K562 (cell line): ENCODE results near the gene RNASEH1. TPM values are rescaled to one million over a fixed set of nuclear protein-coding genes. Genes with fewer than 3 reads are reported as not detected.
A peak's percentile ranks its signal among the peaks of the same experiment; 100 is the strongest.

Experiments used
- polyA plus RNA-seq, 8 experiments: library from polyadenylated mRNA; depleted of rRNA in 4 of 8; stranded (reverse) in 5 of 8; unstranded in 3 of 8; fragments of >200 nt; fragmentation: Nextera tagmentation in 2 of 8; fragmentation: Illumina TruSeq in 1 of 8; extraction: Ambion mirVana in 2 of 8; extraction: Trizol in 1 of 8; gene quantifications; 2 replicates each; pipeline versions ENCODE4 v1.2.1 to v1.2.3, GENCODE V29; 2011 to 2014; ENCODE audit warnings: inconsistent platforms in 1 of 8, missing spikeins in 1 of 8
- total RNA-seq, 7 experiments: library from RNA; depleted of rRNA in 6 of 7; stranded (reverse); fragments of >200 nt in 6 of 7; fragmentation: Illumina TruSeq in 2 of 7; extraction: Trizol in 2 of 7; gene quantifications; 2 replicates each; pipeline versions ENCODE4 v1.2.1 to v1.2.3, GENCODE V29; 2011 to 2021; ENCODE audit warnings: low replicate concordance in 1 of 7
- TF ChIP-seq, protein P1 (sequence below), 2 experiments: fragments of 150-350 bp in 1 of 2; IDR thresholded peaks; 2 replicates each; pipeline ENCODE4 v1.6.1; 2012 to 2016; ENCODE audit warnings: low read depth in 2 of 2, low read length in 2 of 2, mild to moderate bottlenecking in 1 of 2, moderate library complexity in 1 of 2
- TF ChIP-seq, protein P2 (sequence below), 2 experiments: IDR thresholded peaks; 2 replicates each; pipeline ENCODE4 v1.6.1; 2011; ENCODE audit warnings: borderline replicate concordance in 1 of 2, control low read depth in 1 of 2, low read depth in 1 of 2, low read length in 1 of 2, mild to moderate bottlenecking in 1 of 2, mixed read lengths in 1 of 2, moderate library complexity in 1 of 2; ENCODE audit not compliant: insufficient read depth in 1 of 2, insufficient read length in 1 of 2, poor library complexity in 1 of 2, severe bottlenecking in 1 of 2; ENCODE audit errors: extremely low read depth in 1 of 2
- TF ChIP-seq, protein P3 (sequence below): sonication (generic); formaldehyde crosslinking; IDR thresholded peaks from 2 replicates; pipeline ENCODE4 v1.8.1; 2023; ENCODE audit warnings: missing genetic modification reagents, mild to moderate bottlenecking, borderline replicate concordance

Gene RNASEH1
- total and polyA plus RNA-seq, 9 of the 15 experiments (the other 6 are each of a cell fraction or from before 2014, with no cell fraction given): 25.7 to 47.5 (median 42.8) TPM

DNA sequence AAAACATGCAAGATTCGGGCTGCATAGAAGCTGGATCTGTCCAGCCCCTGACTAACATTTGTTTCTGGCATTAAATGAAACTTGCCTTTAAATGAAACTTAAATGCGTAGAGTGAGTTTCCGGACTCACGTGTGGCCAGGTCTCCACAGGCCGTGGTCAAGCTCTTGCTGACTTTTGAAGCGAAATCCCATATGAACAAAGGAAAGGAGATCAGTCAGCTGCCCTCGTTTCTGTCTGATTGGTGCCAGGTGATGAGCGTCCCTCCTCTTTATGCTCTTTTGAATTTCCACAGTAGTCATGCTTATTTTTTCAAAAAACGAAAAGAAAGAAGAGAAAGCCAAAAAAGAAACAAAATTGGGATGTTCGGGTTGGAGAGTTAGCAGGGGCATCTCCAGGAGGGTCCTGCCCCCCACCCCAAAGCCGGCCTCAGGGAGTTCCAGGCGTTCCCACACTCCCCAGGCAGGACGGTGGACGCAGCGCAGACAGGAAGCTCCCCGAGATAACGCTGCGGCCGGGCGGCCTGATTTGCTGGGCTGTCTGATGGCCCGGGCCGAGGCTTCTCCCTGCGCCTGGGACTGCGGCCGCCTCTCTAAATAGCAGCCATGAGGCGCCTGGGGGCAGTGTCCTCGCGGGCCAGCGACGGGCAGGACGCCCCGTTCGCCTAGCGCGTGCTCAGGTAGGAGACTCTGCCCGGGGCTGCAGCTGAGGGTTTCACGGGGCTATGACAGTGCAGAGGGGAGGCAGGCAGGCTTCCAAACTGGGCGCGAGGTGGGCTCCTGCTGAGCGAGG is 36.6 kb upstream of the RNASEH1 start, which contains the start of gene COLEC11 (continued):
- TF ChIP-seq, protein P1, sequence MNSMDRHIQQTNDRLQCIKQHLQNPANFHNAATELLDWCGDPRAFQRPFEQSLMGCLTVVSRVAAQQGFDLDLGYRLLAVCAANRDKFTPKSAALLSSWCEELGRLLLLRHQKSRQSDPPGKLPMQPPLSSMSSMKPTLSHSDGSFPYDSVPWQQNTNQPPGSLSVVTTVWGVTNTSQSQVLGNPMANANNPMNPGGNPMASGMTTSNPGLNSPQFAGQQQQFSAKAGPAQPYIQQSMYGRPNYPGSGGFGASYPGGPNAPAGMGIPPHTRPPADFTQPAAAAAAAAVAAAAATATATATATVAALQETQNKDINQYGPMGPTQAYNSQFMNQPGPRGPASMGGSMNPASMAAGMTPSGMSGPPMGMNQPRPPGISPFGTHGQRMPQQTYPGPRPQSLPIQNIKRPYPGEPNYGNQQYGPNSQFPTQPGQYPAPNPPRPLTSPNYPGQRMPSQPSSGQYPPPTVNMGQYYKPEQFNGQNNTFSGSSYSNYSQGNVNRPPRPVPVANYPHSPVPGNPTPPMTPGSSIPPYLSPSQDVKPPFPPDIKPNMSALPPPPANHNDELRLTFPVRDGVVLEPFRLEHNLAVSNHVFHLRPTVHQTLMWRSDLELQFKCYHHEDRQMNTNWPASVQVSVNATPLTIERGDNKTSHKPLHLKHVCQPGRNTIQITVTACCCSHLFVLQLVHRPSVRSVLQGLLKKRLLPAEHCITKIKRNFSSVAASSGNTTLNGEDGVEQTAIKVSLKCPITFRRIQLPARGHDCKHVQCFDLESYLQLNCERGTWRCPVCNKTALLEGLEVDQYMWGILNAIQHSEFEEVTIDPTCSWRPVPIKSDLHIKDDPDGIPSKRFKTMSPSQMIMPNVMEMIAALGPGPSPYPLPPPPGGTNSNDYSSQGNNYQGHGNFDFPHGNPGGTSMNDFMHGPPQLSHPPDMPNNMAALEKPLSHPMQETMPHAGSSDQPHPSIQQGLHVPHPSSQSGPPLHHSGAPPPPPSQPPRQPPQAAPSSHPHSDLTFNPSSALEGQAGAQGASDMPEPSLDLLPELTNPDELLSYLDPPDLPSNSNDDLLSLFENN (IDR thresholded peaks at IDR 0.05; ENCODE audit: low read depth in 2 of 2, low read length in 2 of 2): no peak
- TF ChIP-seq, protein P2, sequence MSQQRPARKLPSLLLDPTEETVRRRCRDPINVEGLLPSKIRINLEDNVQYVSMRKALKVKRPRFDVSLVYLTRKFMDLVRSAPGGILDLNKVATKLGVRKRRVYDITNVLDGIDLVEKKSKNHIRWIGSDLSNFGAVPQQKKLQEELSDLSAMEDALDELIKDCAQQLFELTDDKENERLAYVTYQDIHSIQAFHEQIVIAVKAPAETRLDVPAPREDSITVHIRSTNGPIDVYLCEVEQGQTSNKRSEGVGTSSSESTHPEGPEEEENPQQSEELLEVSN (IDR thresholded peaks at IDR 0.05; ENCODE audit: borderline replicate concordance in 1 of 2, extremely low read depth in 1 of 2, insufficient read depth in 1 of 2, insufficient read length in 1 of 2, low read depth in 1 of 2, low read length in 1 of 2, poor library complexity in 1 of 2, severe bottlenecking in 1 of 2): peak in 1 of 2 experiments; percentile 80
- TF ChIP-seq, protein P3, sequence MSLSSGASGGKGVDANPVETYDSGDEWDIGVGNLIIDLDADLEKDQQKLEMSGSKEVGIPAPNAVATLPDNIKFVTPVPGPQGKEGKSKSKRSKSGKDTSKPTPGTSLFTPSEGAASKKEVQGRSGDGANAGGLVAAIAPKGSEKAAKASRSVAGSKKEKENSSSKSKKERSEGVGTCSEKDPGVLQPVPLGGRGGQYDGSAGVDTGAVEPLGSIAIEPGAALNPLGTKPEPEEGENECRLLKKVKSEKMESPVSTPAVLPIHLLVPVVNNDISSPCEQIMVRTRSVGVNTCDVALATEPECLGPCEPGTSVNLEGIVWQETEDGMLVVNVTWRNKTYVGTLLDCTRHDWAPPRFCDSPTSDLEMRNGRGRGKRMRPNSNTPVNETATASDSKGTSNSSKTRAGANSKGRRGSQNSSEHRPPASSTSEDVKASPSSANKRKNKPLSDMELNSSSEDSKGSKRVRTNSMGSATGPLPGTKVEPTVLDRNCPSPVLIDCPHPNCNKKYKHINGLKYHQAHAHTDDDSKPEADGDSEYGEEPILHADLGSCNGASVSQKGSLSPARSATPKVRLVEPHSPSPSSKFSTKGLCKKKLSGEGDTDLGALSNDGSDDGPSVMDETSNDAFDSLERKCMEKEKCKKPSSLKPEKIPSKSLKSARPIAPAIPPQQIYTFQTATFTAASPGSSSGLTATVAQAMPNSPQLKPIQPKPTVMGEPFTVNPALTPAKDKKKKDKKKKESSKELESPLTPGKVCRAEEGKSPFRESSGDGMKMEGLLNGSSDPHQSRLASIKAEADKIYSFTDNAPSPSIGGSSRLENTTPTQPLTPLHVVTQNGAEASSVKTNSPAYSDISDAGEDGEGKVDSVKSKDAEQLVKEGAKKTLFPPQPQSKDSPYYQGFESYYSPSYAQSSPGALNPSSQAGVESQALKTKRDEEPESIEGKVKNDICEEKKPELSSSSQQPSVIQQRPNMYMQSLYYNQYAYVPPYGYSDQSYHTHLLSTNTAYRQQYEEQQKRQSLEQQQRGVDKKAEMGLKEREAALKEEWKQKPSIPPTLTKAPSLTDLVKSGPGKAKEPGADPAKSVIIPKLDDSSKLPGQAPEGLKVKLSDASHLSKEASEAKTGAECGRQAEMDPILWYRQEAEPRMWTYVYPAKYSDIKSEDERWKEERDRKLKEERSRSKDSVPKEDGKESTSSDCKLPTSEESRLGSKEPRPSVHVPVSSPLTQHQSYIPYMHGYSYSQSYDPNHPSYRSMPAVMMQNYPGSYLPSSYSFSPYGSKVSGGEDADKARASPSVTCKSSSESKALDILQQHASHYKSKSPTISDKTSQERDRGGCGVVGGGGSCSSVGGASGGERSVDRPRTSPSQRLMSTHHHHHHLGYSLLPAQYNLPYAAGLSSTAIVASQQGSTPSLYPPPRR (CRISPR knock-in tag): no peak
